DMS53 treated with DMSO at 0.1 percent for 48 hours (cell line): ENCODE results near the gene RBM47.
A peak's percentile ranks its signal among the peaks of the same experiment; 100 is the strongest.
"Not testable (repeated sequence)": the region's sequence is repeated elsewhere in the genome, so short reads cannot be mapped to it uniquely, and the experiment has no call there.

Experiments used
- DNase-seq: peaks from one replicate; lab custom pipeline; 2025; ENCODE audit not compliant: unreplicated experiment; lab: John Stamatoyannopoulos, UW

The RBM47 gene

GRCh38 chr4:40454816-40455215 is 174.8 kb downstream of the RBM47 start:
- no peak for DNase-seq

- peak; percentile 98 for DNase-seq
Measured at GRCh38 chr4:40453912-40454311, 175.8 kb downstream of the RBM47 start.

GRCh38 chr4:40448875-40449274 is 180.8 kb downstream of the RBM47 start:
- no peak for DNase-seq

DNA sequence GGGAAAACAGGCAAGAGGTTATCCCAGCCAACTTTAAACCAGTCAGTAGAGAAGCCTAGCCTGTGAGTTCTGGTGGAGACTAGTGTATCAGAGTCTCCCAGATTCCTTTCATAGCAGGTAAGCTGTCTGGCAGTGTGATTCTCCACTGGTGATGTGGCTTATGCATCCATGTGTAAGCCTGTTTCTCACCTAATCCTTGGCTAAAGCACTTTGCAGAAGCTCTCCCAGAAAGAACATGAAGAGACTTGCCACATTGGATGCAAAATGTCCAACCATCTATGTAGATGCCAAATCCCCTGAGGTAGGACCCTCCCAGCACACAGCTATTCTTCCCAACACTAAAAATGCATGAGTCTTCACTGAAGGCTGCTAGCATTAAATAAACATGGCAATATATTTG is 182.8 kb downstream of the RBM47 start:
- DNase-seq = peak; percentile 31

DNA sequence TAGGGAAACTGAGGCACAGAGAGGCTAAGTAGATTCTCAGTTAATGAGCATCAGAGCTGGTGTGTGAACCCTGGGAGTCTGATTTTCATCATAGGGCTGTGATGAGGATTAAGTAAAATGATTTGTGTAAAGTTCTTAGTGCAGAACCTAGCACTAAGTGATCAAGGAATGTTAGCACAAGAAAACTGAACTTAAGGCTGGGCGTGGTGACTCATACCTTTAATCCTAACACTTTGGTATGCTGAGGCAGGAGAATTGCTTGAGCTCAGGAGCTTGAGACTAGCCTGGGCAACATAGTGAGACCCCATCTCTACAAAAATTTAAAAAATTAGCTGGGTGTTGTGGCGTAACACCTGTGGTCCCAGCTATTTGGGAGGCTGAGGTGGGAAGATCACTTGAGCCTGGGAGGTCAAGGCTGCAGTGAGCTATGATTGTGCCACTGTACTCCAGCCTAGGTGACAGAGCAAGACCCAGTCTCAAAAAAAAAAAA is 183.4 kb downstream of the RBM47 start:
- DNase-seq = not testable (repeated sequence)

- no peak for DNase-seq
Measured at GRCh38 chr4:40445671-40446070, 184.0 kb downstream of the RBM47 start.

- DNase-seq = no peak
Measured at GRCh38 chr4:40441430-40441829, 188.2 kb downstream of the RBM47 start.

DNA sequence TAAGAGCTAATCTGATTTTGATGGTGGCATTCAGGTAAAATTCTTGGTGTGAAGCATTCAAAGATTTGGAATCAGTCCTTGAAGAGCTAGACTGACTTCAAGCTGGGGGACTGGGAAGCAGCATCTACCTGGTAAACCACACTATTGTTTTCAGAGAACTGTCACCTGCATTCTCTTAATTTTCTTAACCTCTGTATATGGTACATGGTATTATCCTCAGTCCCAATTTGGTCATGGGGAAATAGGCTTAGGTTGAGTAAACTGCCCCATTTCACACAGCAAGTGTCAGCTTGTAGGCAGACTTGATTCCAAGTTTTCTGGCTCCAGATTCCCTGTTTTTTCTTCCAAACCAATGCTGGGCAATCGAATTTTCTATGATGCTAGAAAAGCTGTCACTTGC is 190.1 kb downstream of the RBM47 start:
- no peak for DNase-seq

DNA sequence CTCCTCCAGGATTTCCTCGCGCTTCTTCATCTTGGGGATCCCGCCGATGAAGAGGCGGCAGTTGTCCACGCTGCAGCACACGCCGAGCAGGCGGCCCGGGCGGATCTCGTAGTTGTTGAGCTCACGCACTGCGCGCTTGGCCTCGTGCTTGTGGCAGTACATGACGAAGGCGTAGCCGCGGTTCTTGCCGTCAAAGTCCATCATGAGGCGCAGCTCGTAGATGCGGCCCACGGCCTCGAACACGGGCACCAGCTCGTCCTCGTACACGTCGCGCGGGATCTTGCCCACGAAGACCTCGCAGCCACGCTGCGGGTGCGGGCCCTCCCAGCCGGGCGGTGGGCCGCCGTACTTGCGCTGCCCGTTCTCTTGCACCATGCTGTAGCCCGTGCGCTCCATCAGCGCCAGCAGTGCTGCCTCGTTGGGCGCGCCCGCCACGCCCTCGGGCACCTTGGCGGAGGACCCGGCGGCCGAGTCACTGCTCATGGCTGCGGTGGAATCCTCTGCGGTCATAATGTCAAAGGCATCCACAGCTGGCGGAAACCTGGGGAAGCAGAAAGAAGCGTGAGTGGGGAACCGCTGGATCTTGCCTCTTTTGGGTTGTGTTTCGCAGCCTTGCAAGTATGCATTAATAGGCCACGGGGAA is 191.2 kb downstream of the RBM47 start:
- no peak for DNase-seq

- DNase-seq = no peak
Measured at GRCh38 chr4:40437741-40438383, 191.8 kb downstream of the RBM47 start.

DNA sequence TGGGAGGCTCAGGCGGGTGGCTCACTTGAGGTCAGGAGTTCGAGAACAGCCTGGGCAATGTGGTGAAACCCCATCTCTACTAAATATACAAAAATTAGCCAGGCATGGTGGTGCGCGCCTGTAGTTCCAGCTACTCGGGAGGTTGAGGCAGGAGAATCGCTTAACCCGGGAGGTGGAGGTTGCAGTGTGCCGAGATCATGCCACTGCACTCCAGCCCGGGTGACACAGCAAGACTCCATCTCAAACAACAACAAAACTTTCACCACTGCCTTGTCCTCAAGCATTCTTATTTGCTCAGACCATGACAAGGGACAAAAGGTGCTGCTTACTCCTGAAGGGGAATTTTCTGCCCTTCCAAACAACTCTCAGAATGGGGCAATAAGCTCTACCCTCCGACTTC is 194.4 kb downstream of the RBM47 start:
- not testable (repeated sequence) for DNase-seq

DNA sequence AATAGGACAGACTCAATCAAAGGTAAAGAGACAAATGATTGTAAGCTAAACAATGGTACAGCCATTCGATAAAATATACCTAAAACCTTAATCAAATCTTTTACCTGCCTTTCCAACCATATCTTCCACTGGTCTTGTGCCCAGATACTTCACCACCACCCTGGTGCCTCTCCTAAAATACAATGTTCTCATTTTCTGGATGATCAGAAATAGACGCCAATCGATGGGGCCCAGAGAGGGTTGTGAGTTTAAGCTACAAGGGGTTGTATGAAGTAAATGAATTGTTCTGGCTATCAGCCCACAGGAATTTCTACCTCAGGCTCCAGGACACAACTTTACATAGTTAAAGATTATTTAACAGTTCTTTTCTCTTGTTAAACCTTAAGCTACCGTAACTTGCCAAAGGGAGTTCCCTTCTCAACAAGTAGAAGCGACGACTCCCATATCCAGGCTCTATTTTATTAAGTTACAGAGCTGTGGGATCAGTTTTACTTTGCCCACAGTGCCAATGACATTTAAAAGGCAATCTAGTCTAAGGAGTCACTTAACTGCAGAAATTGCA is 195.5 kb downstream of the RBM47 start:
- no peak for DNase-seq

GRCh38 chr4:40432504-40432903 is 197.2 kb downstream of the RBM47 start:
- DNase-seq = no peak

DNA sequence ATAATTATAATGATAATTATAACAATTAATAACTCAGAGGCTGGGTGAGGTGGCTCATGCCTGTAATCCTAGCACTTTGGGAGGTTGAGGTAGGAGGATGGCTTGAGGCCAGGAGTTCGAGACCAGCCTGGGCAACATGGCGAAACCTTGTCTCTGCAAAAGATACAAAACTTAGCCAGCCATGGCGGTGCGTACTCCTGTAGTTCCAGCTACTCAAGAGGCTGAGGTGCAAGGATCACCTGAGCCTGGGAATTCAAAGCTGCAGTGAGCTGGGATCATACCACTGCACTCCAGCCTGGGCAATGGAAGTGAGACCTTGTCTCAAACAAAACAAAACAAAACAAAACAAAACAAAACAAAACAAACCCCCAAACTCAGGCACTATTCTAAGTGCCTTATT is 201.8 kb downstream of the RBM47 start:
- not testable (repeated sequence) for DNase-seq

DNA sequence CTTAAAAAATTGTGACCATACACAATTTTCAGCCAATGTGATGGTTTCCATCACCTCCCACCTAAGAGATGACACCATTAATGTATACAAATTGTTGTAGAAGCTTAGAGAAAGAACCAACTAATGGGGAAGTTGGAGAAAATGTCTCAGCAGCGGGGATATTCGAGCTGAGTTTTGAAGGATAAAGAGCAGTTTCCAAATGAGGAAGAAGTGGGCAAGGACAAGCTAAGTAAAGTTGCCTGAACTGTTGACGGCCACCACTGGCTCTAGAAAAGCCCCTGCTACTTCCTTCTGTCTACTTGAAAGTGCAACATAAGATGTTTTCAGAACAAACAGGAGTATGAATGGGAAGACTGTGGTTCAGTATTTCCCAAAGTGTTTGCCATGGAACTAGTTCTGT is 202.5 kb downstream of the RBM47 start:
- DNase-seq = no peak

DNA sequence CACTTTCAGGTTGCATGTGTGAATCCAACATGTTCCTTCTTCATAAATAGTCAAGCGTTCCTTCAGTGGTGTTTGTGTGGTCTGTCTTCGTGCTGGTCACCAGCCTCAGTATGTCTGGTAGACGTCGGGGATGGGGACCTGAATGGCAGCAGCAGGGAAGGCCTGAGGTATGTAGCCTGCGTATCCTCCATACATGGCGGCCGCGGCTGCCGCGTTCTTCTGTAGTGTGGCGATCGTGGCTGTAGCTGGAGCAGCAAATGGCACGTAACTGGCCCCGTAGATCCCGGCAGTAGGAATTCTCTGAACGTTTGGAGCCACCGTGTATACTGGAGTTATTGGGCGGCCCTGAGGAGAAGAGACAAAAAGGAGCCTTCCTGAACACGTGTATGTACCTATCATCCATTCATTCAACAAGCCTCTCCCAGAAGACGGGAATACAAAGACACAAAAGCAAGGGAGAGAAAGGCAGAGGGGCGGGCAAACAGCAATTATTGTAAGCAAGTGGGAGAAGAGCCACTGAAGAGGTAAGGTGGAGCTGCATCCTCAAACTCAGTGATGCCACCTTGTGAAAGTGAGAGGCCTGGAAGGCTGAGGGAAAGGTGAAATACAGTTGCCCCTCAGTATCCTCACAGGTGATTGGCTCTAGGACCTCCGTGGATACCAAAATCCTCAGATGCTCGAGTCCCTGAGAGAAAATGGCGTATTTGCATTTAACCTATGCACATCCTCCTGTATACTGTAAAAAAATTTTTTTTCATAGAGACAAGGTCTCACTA is 203.7 kb downstream of the RBM47 start:
- no peak for DNase-seq

- no peak for DNase-seq
Measured at GRCh38 chr4:40423735-40424134, 205.9 kb downstream of the RBM47 start.

- DNase-seq = no peak
Measured at GRCh38 chr4:40421839-40422708, 207.6 kb downstream of the RBM47 start.

DNA sequence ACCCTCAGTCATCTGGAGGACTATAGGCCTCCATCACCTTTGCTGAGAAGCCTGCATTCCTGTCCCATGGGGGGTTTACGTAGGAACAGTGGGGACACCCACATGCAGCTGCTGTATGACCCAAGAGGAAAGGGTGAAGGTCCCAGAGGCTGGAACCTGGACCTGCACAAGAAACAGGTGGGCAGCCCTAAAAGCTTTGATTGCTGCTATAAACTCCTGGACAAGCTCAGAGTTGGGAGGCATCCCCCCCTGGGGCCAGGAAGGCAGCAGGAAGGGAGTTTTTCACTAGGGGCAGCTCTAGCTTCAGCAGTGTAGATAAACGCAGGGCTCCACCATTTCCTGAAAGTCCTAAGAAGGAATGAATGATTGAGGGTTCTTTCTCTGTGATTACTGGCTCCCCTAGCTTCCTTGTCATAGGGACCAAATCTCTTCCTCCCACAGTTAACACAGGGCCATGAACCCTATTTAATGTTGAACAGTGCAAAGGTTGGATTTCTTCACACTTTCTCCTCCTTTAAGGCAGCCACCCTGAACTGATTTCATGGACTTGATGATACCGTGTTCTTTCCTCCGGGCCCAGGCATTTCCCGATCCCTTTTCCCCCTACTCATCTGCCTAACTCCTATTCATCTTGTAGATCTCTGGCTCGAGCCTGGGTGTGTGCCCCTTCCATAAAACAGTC is 210.3 kb downstream of the RBM47 start:
- DNase-seq = no peak
